K562 (cell line): Measurements from ENCODE around the gene IMMP2L.
"Not testable (repeated sequence)": the region's sequence is repeated elsewhere in the genome, so short reads cannot be mapped to it uniquely, and the experiment has no call there.

Experiments used
- DPF2 ChIP-seq: fragments of 450-650 bp; IDR thresholded peaks from 2 replicates; pipeline ENCODE4 v1.6.1; 2016
- TF ChIP-seq, protein P1 (sequence below), 3 experiments: IDR thresholded peaks in 2 of 3; conservative IDR thresholded peaks in 1 of 3; 2 replicates each; pipeline ENCODE4 v1.5.1; 2011 to 2012; ENCODE audit warnings: low read length in 3 of 3, mild to moderate bottlenecking in 3 of 3, control low read depth in 2 of 3, improper control_type of control experiment in 1 of 3, inconsistent platforms in 1 of 3, low read depth in 1 of 3, mixed read lengths in 1 of 3, moderate library complexity in 1 of 3; ENCODE audit not compliant: insufficient read depth in 2 of 3
- TF ChIP-seq, protein P2 (sequence below): fragments of 450-650 bp; formaldehyde crosslinking; IDR thresholded peaks from 2 replicates; pipeline ENCODE4 v1.4.0; 2022; ENCODE audit warnings: mild to moderate bottlenecking, moderate library complexity

DNA sequence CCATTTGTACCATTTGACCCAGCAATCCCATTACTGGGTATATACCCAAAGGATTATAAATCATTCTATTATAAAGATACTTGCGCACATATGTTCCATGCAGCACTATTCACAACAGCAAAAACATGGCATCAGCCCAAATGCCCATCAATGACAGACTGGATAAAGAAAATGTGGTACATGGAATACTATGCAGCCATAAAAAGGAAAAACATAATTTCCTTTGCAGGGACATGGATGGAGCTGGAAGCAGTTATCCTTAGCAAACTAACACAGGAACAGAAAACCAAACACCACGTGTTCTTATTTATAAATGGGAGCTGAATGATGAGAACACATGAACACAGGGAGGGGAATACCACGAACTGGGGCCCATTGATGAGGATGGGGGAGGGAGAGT lies 310.9 kb downstream of the IMMP2L start:
- not testable (repeated sequence) for TF ChIP-seq DPF2
- TF ChIP-seq, protein P1, sequence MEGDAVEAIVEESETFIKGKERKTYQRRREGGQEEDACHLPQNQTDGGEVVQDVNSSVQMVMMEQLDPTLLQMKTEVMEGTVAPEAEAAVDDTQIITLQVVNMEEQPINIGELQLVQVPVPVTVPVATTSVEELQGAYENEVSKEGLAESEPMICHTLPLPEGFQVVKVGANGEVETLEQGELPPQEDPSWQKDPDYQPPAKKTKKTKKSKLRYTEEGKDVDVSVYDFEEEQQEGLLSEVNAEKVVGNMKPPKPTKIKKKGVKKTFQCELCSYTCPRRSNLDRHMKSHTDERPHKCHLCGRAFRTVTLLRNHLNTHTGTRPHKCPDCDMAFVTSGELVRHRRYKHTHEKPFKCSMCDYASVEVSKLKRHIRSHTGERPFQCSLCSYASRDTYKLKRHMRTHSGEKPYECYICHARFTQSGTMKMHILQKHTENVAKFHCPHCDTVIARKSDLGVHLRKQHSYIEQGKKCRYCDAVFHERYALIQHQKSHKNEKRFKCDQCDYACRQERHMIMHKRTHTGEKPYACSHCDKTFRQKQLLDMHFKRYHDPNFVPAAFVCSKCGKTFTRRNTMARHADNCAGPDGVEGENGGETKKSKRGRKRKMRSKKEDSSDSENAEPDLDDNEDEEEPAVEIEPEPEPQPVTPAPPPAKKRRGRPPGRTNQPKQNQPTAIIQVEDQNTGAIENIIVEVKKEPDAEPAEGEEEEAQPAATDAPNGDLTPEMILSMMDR (IDR thresholded peaks at IDR 0.05 in 2 of 3, conservative IDR thresholded peaks at IDR 0.05 in 1 of 3; ENCODE audit: insufficient read depth in 2 of 3, low read depth in 1 of 3, low read length in 3 of 3) = not testable (repeated sequence)
- TF ChIP-seq, protein P2, sequence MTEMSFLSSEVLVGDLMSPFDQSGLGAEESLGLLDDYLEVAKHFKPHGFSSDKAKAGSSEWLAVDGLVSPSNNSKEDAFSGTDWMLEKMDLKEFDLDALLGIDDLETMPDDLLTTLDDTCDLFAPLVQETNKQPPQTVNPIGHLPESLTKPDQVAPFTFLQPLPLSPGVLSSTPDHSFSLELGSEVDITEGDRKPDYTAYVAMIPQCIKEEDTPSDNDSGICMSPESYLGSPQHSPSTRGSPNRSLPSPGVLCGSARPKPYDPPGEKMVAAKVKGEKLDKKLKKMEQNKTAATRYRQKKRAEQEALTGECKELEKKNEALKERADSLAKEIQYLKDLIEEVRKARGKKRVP (CRISPR knock-in tag) = not testable (repeated sequence)
